Right lobe of liver (tissue), 4 donors: ENCODE results near the gene COL21A1.

Experiments
- CTCF ChIP-seq, 4 donors: fragments of 200-600 bp in 3 of 4; fragments of 450-650 bp in 1 of 4; IDR thresholded peaks; one replicate each; pipeline versions ENCODE4 v1.5.1 to v1.8.0; 2016 to 2022; ENCODE audit warnings: antibody characterized with exemption in 4 of 4, mild to moderate bottlenecking in 2 of 4
- POLR2A ChIP-seq: fragments of 450-650 bp; IDR thresholded peaks from one replicate; pipeline ENCODE4 v1.6.1; 2017; ENCODE audit warnings: antibody characterized with exemption, mild to moderate bottlenecking
- donor health status: DM: no; HTN: no; CAD: no.
- donor health status: DM: no; HTN: no; CAD: no.
- donor health status: DM: no; HTN: yes; CAD: no.

- no peak for TF ChIP-seq POLR2A
- no peak for TF ChIP-seq CTCF (IDR thresholded peaks at IDR 0.05)
Observed at GRCh38 chr6:56243518-56244070, 3.8 kb downstream of the COL21A1 start.
